GM23248 (cell line): ENCODE data around the gene NUFIP1. TPM values are rescaled to one million over a fixed set of nuclear protein-coding genes. Genes with fewer than 3 reads are reported as not detected.

Experiments
- DNase-seq: peaks from one replicate; pipeline ENCODE4 v3.0.0-alpha.2; 2015
- H2AFZ ChIP-seq: fragments of 200-600 bp; sonication (generic); 2 replicates; pipeline ENCODE4 v1.6.1; 2016; ENCODE audit warnings: antibody characterized with exemption
- H3F3A ChIP-seq: fragments of 200-600 bp; sonication (generic); 2 replicates; pipeline ENCODE4 v1.6.1; 2016; ENCODE audit warnings: mild to moderate bottlenecking, antibody characterized with exemption, mixed run types; ENCODE audit not compliant: insufficient read depth
- H3K27ac ChIP-seq: fragments of 200-600 bp; sonication (generic); 2 replicates; pipeline ENCODE4 v1.5.1; 2016; ENCODE audit warnings: mild to moderate bottlenecking
- H3K27me3 ChIP-seq: fragments of 200-600 bp; sonication (generic); replicated peaks from 2 replicates; pipeline ENCODE4 v1.6.1; 2016; ENCODE audit warnings: mild to moderate bottlenecking; ENCODE audit not compliant: insufficient read depth
- H3K36me3 ChIP-seq: fragments of 200-600 bp; sonication (generic); 2 replicates; pipeline ENCODE4 v1.6.1; 2016; ENCODE audit warnings: low read depth, mild to moderate bottlenecking
- H3K4me1 ChIP-seq: fragments of 200-600 bp; sonication (generic); 2 replicates; pipeline ENCODE4 v1.6.1; 2016; ENCODE audit warnings: mild to moderate bottlenecking; ENCODE audit not compliant: insufficient read depth
- H3K4me2 ChIP-seq: fragments of 200-600 bp; sonication (generic); one replicate; pipeline ENCODE4 v1.6.1; 2016; ENCODE audit warnings: mild to moderate bottlenecking; ENCODE audit not compliant: unreplicated experiment
- H3K4me3 ChIP-seq: fragments of 200-600 bp; sonication (generic); 2 replicates; pipeline ENCODE4 v1.5.1; 2016; ENCODE audit warnings: mild to moderate bottlenecking
- H3K79me2 ChIP-seq: fragments of 200-600 bp; sonication (generic); 2 replicates; pipeline ENCODE4 v1.6.1; 2016; ENCODE audit warnings: mild to moderate bottlenecking; ENCODE audit not compliant: insufficient read depth
- H3K9ac ChIP-seq: fragments of 200-600 bp; sonication (generic); 2 replicates; pipeline ENCODE4 v1.6.1; 2016; ENCODE audit warnings: mild to moderate bottlenecking
- H3K9me2 ChIP-seq: fragments of 200-600 bp; sonication (generic); 2 replicates; pipeline ENCODE4 v1.6.1; 2016; ENCODE audit warnings: mixed run types, mild to moderate bottlenecking, moderate library complexity; ENCODE audit not compliant: insufficient read depth
- H3K9me3 ChIP-seq: fragments of 200-600 bp; sonication (generic); one replicate; pipeline ENCODE4 v1.6.1; 2017; ENCODE audit warnings: low read depth
- H4K20me1 ChIP-seq: fragments of 200-600 bp; sonication (generic); 2 replicates; pipeline ENCODE4 v1.6.0; 2016; ENCODE audit not compliant: insufficient read depth
- EZH2 ChIP-seq: fragments of 200-600 bp; sonication (generic); IDR thresholded peaks from 2 replicates; pipeline ENCODE4 v1.6.1; 2018; ENCODE audit warnings: antibody characterized with exemption, mild to moderate bottlenecking; ENCODE audit not compliant: insufficient read depth, poor library complexity, severe bottlenecking
- EZH2phosphoT487 ChIP-seq: fragments of 200-600 bp; sonication (generic); IDR thresholded peaks from 2 replicates; pipeline ENCODE4 v1.6.1; 2018; ENCODE audit warnings: antibody characterized with exemption, moderate library complexity, mild to moderate bottlenecking, low read depth; ENCODE audit not compliant: insufficient read depth
- WGBS, 2 experiments: methylation state at CpG; one replicate each; pipeline ENCODE4 v1.1.6; 2015 to 2017; ENCODE audit warnings: low lambda C conversion rate in 2 of 2, low coverage in 1 of 2; ENCODE audit errors: missing lambda C conversion rate in 2 of 2; 5-methylcytosine and 5-hydroxymethylcytosine counted together
- in situ Hi-C: fragments of 300-500 bp; cut with MboI; formaldehyde crosslinking; loops from 2 replicates; pipeline ENCODE4 v1.15.0; 2020
- polyA plus RNA-seq: library from polyadenylated mRNA; unstranded; fragments of >200 nt; fragmentation: Nextera tagmentation; extraction: Ambion mirVana; gene quantifications from 2 replicates; pipeline ENCODE4 v1.2.1, GENCODE V29; 2016
- total RNA-seq: library from RNA; depleted of rRNA; stranded (reverse); fragments of >200 nt; shearing (Covaris generic); gene quantifications from 2 replicates; pipeline ENCODE4 v1.2.3, GENCODE V29; 2014

The NUFIP1 gene
- total and polyA plus RNA-seq, 2 experiments from 2014 or later: 1.3 to 5.5 TPM

DNA sequence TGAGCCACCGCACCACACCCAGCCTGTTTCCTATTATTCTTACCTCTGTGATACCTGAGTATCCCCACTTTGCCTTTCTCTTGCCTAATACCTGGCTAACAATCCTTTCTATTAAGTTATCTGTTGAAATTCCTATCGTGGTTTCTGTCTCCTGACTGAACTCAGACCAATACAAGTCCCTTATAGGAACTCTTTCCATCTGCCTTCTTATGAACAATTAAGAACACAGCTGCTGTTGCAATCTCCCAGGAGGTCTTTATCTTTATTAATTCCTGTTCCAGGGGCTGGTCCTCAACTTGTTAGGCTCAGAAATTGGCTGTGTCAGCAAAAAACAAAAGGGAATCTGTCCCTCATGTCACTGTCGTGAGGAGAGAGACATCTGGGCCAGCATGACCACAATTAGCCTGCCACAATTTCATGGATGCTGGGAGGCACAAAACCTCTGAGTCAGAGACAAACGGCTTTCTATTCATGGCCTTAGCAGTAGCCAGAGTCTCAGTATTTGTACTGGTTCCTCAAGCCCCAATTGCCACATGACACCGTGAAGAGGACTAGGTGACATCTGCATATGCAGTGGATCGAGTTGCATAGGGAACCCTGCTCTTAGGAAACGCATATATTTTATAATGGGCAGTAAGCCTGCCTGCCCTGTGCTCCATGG is 58.2 kb downstream of the NUFIP1 start:
- TF ChIP-seq EZH2phosphoT487 (no peak), EZH2 (no peak)
- Histone ChIP-seq H3K79me2 (no peaks in the 10 kb centered on the region), H3F3A (peaks cover 35% of the 10 kb centered on the region), H3K9me2 (no peaks in the 10 kb centered on the region), H3K4me1 (peaks cover 47% of the 10 kb centered on the region), H2AFZ (no peak overlapping the region), H3K27ac (0 out of 2 replicates have a peak overlapping the region, but pooled peaks have one; percentile 8), H3K4me2 (no peak overlapping the region), H3K36me3 (no peaks in the 10 kb centered on the region), H4K20me1 (no peaks in the 10 kb centered on the region), H3K27me3 (no peaks in the 10 kb centered on the region), H3K9ac (no peak overlapping the region), H3K4me3 (no peak overlapping the region), H3K9me3 (no peaks in the 10 kb centered on the region)
- in situ Hi-C loops: no loop called here
- 56 to 58% methylated on average over 7 of the region's 7 CpGs for WGBS, 2 experiments
- DNase-seq: peak; percentile 52

DNA sequence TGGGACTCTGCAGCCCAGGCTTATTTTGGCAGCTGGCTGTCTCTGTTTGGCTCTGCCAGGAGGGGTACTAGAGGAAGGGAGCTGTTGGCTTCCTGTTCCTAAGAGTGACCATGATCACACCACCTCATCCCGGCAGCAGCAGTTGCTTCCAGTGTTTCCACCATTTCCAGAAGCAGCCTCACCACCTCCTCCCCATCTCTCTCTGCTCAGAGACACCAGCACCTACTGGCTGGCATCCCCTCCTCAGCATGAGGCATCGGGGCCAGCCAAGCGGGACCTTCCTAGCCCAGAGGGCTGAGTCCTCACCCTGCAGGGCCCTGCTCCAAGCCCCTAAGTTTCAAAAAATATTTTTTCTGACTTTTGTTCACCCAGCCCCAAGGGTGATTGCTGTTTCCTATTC is 59.0 kb downstream of the NUFIP1 start:
- no peak overlapping the region for H3K9ac ChIP-seq
- H3K27ac ChIP-seq: no peak overlapping the region
- no peak for TF ChIP-seq EZH2phosphoT487
- TF ChIP-seq EZH2: no peak
- no peak for DNase-seq
- H4K20me1 ChIP-seq: no peaks in the 10 kb centered on the region
- H2AFZ ChIP-seq: 0 out of 2 replicates have a peak overlapping the region, but pooled peaks have one; percentile 25
- H3K9me3 ChIP-seq: no peaks in the 10 kb centered on the region
- H3K4me2 ChIP-seq: no peak overlapping the region
- no peaks in the 10 kb centered on the region for H3K79me2 ChIP-seq
- in situ Hi-C loops: no loop called here
- peaks cover 44% of the 10 kb centered on the region for H3K4me1 ChIP-seq
- peaks cover 33% of the 10 kb centered on the region for H3F3A ChIP-seq
- H3K27me3 ChIP-seq: no peaks in the 10 kb centered on the region
- 31 to 45% methylated on average over 3 of the region's 3 CpGs for WGBS, 2 experiments
- no peaks in the 10 kb centered on the region for H3K9me2 ChIP-seq
- H3K4me3 ChIP-seq: no peak overlapping the region
- H3K36me3 ChIP-seq: no peaks in the 10 kb centered on the region

DNA sequence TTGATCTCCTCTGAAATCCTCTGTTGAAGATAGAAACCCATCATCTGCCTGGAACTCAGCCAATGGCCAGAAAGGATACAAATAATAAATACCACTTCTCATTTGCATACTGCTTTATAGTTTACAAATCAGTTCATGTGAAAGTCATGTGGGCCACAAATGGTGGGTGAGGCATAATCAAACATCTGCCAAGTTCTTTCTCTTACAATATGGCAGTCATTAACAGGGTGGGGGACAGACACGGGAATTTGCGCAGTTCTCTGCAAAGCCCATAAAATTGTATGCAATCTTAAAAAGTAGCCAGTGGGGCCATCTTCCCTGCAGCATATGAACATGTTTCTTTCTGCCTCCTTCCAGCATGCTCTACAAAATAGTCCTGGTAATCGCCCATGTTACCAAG is 59.6 kb downstream of the NUFIP1 start:
- TF ChIP-seq EZH2 (no peak), EZH2phosphoT487 (no peak)
- no peaks in the 10 kb centered on the region for H3K36me3 ChIP-seq
- H3K4me2 ChIP-seq: no peak overlapping the region

DNA sequence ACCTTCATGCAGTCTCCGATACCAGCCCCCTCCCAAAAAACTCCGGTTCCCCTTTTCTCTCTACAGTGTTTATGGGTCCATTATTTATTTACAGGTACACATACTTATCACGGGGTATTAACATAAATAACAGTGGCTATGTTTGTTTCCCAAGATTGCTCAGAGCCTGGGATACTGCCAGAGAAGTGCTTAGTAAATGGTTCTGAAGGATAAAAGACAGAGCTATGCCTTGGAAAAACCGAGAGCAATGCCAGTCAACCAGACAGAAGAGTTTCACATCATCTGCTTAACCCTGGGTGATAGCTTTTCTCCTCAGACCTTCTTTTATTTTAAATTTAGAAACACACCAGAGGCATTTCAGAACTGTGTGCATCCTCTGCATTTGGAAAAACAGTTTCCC is 61.3 kb downstream of the NUFIP1 start:
- H3K4me2 ChIP-seq: no peak overlapping the region
- TF ChIP-seq EZH2 (no peak), EZH2phosphoT487 (no peak)
- H3K27me3 ChIP-seq: no peaks in the 10 kb centered on the region
- in situ Hi-C loops: no loop called here
- H4K20me1 ChIP-seq: no peaks in the 10 kb centered on the region
- H3K9ac ChIP-seq: no peak overlapping the region
- H3K4me1 ChIP-seq: peaks cover 21% of the 10 kb centered on the region
- H2AFZ ChIP-seq: no peak overlapping the region
- H3K79me2 ChIP-seq: no peaks in the 10 kb centered on the region
- no peaks in the 10 kb centered on the region for H3K36me3 ChIP-seq
- no peaks in the 10 kb centered on the region for H3K9me2 ChIP-seq
- WGBS, 2 experiments: 74 to 76% methylated on average over 4 of the region's 4 CpGs
- no peak overlapping the region for H3K27ac ChIP-seq
- H3F3A ChIP-seq: peaks cover 17% of the 10 kb centered on the region
- no peak for DNase-seq
- H3K9me3 ChIP-seq: no peaks in the 10 kb centered on the region
- H3K4me3 ChIP-seq: no peak overlapping the region

More for the DNA sequence above, 59.6 kb downstream of the NUFIP1 start:
- H3K9ac ChIP-seq: no peak overlapping the region
- 0 out of 2 replicates have a peak overlapping the region, but pooled peaks have one; percentile 25 for H2AFZ ChIP-seq
- H3K4me1 ChIP-seq: peaks cover 38% of the 10 kb centered on the region
- whole genome bisulfite sequencing, 2 experiments: 44 to 50% methylated on average over 3 of the region's 3 CpGs
- H3K9me2 ChIP-seq: no peaks in the 10 kb centered on the region
- no peak for DNase-seq
- no peaks in the 10 kb centered on the region for H3K79me2 ChIP-seq
- in situ Hi-C loops: no loop called here
- H4K20me1 ChIP-seq: no peaks in the 10 kb centered on the region
- no peaks in the 10 kb centered on the region for H3K27me3 ChIP-seq
- no peak overlapping the region for H3K4me3 ChIP-seq
- no peaks in the 10 kb centered on the region for H3K9me3 ChIP-seq
- peaks cover 27% of the 10 kb centered on the region for H3F3A ChIP-seq
- H3K27ac ChIP-seq: no peak overlapping the region
